IPS-18c (cell line): ENCODE measurements around the gene C10orf105.

Experiments used
- H3K4me3 ChIP-seq: 2 replicates; pipeline ENCODE4 v1.7.0; 2013; ENCODE audit warnings: low read depth, mild to moderate bottlenecking, low read length, moderate library complexity; ENCODE audit not compliant: insufficient read depth
- H3K9me3 ChIP-seq: one replicate; pipeline ENCODE4 v1.6.1; 2013; ENCODE audit warnings: mild to moderate bottlenecking, low read length, moderate library complexity; ENCODE audit not compliant: control insufficient read depth, insufficient read depth

The C10orf105 gene

GRCh38 chr10:71725998-71726579, 6.5 kb upstream of the C10orf105 start:
- no peak overlapping the region for H3K4me3 ChIP-seq
- no peaks in the 10 kb centered on the region for H3K9me3 ChIP-seq

- no peak overlapping the region for H3K4me3 ChIP-seq
- no peaks in the 10 kb centered on the region for H3K9me3 ChIP-seq
These were observed 5.7 kb upstream of the C10orf105 start for GRCh38 chr10:71725249-71725648.

GRCh38 chr10:71724539-71724938, 5.0 kb upstream of the C10orf105 start:
- H3K9me3 ChIP-seq: no peaks in the 10 kb centered on the region
- no peak overlapping the region for H3K4me3 ChIP-seq

GRCh38 chr10:71723311-71723710, 3.7 kb upstream of the C10orf105 start:
- Histone ChIP-seq H3K9me3 (no peaks in the 10 kb centered on the region), H3K4me3 (no peak overlapping the region)

- H3K4me3 ChIP-seq: no peak overlapping the region
- H3K9me3 ChIP-seq: no peaks in the 10 kb centered on the region
These were observed 3.3 kb upstream of the C10orf105 start for GRCh38 chr10:71722849-71723248.

- H3K9me3 ChIP-seq: no peaks in the 10 kb centered on the region
- H3K4me3 ChIP-seq: no peak overlapping the region
These were observed 1.7 kb upstream of the C10orf105 start for GRCh38 chr10:71721313-71721712.

- Histone ChIP-seq H3K4me3 (no peak overlapping the region), H3K9me3 (no peaks in the 10 kb centered on the region)
These were observed 710 bp upstream of the C10orf105 start for GRCh38 chr10:71720288-71720687.

- no peak overlapping the region for H3K4me3 ChIP-seq
- no peaks in the 10 kb centered on the region for H3K9me3 ChIP-seq
These were observed 536 bp downstream of the C10orf105 start for GRCh38 chr10:71719042-71719441.

GRCh38 chr10:71718165-71718698, 1.3 kb downstream of the C10orf105 start:
- no peaks in the 10 kb centered on the region for H3K9me3 ChIP-seq
- H3K4me3 ChIP-seq: no peak overlapping the region

GRCh38 chr10:71717551-71717951, 2.0 kb downstream of the C10orf105 start:
- Histone ChIP-seq H3K9me3 (no peaks in the 10 kb centered on the region), H3K4me3 (no peak overlapping the region)

- Histone ChIP-seq H3K9me3 (no peaks in the 10 kb centered on the region), H3K4me3 (no peak overlapping the region)
These were observed 2.5 kb downstream of the C10orf105 start for GRCh38 chr10:71717056-71717455.

- H3K4me3 ChIP-seq: no peak overlapping the region
- no peaks in the 10 kb centered on the region for H3K9me3 ChIP-seq
These were observed 3.2 kb downstream of the C10orf105 start for GRCh38 chr10:71716426-71716825.

- no peak overlapping the region for H3K4me3 ChIP-seq
- no peaks in the 10 kb centered on the region for H3K9me3 ChIP-seq
These were observed 3.7 kb downstream of the C10orf105 start for GRCh38 chr10:71715860-71716259.

- Histone ChIP-seq H3K4me3 (no peak overlapping the region), H3K9me3 (no peaks in the 10 kb centered on the region)
These were observed 4.6 kb downstream of the C10orf105 start for GRCh38 chr10:71715026-71715425.

- H3K4me3 ChIP-seq: no peak overlapping the region
- H3K9me3 ChIP-seq: no peaks in the 10 kb centered on the region
These were observed 5.0 kb downstream of the C10orf105 start for GRCh38 chr10:71714592-71714991.

GRCh38 chr10:71714031-71714410, 5.6 kb downstream of the C10orf105 start:
- no peak overlapping the region for H3K4me3 ChIP-seq
- no peaks in the 10 kb centered on the region for H3K9me3 ChIP-seq

- H3K9me3 ChIP-seq: no peaks in the 10 kb centered on the region
- H3K4me3 ChIP-seq: no peak overlapping the region
These were observed 6.2 kb downstream of the C10orf105 start for GRCh38 chr10:71713135-71714030.

GRCh38 chr10:71712572-71713134, 6.9 kb downstream of the C10orf105 start:
- H3K4me3 ChIP-seq: no peak overlapping the region

More at GRCh38 chr10:71712572-71713134, 6.9 kb downstream of the C10orf105 start:
- H3K9me3 ChIP-seq: no peaks in the 10 kb centered on the region
